HG03439 (cell line): Measurements from ENCODE around the gene SLC17A8.
"Not testable (repeated sequence)": the region's sequence is repeated elsewhere in the genome, so short reads cannot be mapped to it uniquely, and the experiment has no call there.

ENCODE experiments used
- ATAC-seq: cut with Tn5 transposase; IDR thresholded peaks from one replicate; pipeline ENCODE4 v1.9.1; 2021; ENCODE audit warnings: mild to moderate bottlenecking, moderate library complexity; ENCODE audit not compliant: unreplicated experiment

Gene SLC17A8

GRCh38 chr12:100422646-100423045 lies 65.8 kb downstream of the SLC17A8 start:
- ATAC-seq = no peak

DNA sequence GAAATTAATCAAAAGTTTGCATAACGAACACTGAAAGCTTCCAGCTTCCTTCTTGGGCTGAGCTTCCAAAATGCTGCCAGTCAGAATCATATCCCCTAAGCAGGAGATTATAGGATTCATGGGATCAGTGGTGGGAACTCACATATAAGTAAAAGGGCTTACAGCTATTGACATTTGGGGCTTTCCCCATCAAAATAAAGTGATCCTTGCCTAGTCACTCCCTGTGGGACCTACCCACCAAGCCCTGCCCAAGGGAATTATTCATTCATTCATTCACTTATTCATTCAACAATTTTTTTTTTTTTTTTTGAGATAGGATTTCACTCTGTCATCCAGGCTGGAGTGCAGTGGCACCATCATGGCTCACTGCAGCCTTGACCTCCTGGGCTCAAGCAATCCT lies 69.3 kb downstream of the SLC17A8 start:
- no peak for ATAC-seq

DNA sequence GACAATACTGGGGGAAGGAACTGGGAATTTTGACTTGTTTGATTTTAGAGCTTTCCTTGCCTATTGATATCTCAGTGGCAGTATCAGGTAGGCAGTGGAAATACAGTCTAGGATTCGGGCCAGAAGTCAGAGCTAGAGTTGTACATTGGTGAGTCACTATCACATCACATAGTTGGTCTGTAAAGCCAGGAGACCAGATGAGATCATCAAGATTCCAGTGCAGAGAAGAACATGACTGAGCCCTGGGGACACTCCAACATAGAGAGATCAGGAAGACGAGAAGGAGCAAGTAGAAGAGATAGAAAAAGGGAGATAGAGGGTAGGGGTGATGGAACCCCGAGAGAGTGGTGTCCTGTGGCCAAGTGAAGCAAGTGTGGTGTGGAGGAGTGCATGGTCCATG lies 70.2 kb downstream of the SLC17A8 start:
- ATAC-seq = no peak

GRCh38 chr12:100430251-100430650 lies 73.4 kb downstream of the SLC17A8 start:
- not testable (repeated sequence) for ATAC-seq

- no peak for ATAC-seq
Observed at GRCh38 chr12:100433701-100434100, 76.8 kb downstream of the SLC17A8 start.

DNA sequence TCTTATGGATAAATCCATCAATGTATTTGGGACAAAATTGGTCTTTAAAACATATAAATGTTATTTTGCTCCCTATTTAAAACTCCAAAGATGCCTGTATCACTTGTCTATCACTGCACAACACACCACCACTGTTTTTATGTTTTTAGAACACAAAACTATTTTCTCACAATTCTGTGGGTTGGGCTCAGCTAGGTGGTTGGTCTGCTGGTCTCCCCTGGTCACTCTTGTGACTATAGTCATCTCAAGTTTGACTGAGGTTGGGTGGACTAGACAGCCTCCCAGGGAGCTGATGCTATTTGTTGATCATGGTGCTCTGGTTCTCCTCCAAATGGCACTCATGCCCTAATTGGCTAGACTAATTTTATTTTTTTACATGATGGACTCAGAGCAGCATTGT lies 77.3 kb downstream of the SLC17A8 start:
- ATAC-seq = no peak

- ATAC-seq = no peak
Observed at GRCh38 chr12:100435957-100436356, 79.1 kb downstream of the SLC17A8 start.

DNA sequence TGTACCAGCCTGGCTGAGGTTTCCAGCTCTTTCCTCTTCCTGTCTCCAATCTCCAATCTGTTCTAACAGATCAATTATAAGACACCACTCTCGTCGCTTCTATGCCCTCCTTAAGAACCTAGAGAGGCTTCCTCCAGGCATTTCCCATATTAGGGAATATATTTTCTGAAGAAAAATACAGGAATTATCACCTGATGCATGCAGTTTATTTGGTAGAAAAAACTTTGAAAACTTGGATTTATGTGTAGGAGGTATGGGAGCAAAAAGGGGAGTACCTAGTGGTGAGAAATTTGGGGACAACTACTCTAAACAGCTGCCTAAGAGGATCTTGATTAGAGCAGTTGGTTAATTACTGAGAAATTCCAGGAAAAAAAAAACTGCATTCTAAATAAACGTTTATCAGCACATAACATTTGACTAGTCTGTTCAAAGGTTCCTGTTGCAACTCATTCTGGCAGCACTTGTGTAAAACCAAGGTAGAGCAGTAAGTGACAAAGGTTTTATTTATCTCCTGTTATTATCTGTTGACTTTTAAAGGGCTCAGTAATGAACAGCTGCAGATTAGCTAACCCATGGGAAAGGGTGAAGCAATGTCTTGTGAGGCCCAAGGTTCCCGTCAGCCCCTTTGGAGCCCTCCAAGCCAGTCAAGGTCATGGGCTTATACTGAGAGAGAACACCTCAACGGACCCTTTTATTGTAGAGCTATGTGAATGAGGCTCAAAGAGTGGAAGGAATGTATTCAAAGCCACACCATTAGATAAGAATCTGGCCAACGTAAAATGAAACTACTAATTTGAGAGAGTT lies 80.4 kb downstream of the SLC17A8 start:
- no peak for ATAC-seq

- ATAC-seq = no peak
Observed at GRCh38 chr12:100439797-100440196, 82.9 kb downstream of the SLC17A8 start.

DNA sequence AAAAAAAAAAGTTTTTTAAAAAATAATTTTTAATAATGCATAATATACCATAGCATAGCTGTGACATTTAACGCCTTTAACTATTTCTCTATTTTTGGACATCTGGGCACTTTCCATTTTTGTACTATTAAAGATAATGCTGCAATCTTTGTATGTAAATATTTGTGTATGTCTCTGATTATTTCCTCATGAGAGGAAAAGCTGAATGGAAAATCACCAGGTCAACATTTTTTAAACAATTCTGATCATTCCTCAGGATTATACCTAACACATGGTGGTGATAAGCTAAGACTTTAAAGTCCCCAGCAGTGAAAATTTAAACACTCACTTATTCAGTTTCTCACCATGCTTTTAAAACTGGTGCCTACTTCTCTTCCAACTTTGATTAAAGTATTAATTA lies 85.5 kb downstream of the SLC17A8 start:
- ATAC-seq = no peak

- no peak for ATAC-seq
Observed at GRCh38 chr12:100443434-100443833, 86.6 kb downstream of the SLC17A8 start.

DNA sequence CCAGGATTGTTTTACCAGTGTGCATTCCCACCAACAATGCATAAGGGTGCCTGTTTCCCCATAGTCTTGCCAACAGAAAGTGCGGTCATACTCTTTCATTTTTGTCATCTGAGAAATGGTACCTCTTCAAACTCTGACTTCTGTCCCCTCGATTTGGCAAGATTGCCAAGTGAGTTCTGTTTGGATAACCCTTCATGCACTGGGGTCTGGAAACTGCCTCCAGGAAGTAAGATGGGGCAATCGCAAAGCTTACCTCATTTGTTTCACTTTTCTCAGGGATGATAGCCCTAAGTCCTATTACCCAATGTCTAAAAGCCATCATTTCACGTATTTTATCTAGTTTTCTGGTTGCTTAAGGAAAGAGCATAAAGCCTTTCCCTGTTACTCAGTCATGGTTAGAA lies 88.2 kb downstream of the SLC17A8 start:
- ATAC-seq = no peak

DNA sequence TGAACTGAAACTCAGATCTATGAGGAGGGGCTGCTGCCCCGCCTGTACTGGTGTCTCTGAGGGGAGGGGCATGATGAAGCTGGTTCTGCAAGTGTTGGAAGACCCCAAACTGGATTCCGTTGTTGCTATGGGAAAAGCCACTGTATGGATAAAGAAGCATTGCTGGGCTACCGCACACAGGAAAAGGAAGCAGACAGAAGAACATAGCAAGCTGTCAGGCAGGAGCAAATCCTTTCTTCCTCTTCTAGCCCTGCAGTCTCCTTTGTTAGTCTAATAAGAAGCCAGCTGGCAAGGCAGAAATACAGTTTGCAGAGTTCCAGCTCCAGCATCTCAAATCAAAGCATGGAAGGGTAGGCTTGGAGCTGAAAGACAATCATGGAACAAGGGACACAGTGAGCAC lies 90.5 kb downstream of the SLC17A8 start:
- no peak for ATAC-seq

DNA sequence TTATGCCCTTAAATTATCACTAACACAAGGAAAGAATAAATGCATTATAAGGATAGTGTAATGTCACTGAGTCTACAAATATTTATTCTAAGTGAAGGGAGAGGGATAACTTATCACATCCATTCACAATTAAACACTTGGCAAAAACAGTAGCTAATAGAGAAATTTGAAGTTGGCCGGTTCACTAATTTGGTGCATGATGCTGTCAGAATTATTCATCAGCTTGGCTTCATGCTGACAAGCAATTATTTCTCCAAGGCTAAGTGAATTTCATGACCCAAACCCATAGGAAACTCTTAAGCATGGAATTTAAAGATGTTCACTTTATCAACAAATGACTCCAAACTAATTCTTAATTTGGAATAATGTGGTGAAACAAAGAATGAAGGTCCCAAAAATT lies 91.8 kb downstream of the SLC17A8 start:
- no peak for ATAC-seq

DNA sequence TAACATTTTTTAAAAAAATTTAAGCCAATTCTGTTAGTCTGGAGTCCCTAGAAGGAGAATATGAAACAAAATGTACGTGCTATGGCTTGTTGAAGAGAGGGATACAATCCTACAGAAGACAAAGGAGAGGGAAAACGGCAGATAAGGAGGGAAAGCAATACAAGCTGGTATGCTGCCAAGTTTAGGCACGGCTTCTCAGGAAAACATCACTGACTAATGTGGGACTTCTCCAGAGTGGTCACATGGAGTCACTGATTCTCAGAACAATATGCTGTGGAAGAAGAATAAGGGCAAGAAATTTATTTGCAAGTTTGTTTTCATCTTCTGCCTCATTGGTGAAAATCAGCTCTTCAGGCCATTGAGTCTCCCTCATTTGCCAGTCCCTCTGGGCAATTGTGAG lies 93.9 kb downstream of the SLC17A8 start:
- ATAC-seq = no peak

- no peak for ATAC-seq
Observed at GRCh38 chr12:100453951-100454350, 97.1 kb downstream of the SLC17A8 start.

DNA sequence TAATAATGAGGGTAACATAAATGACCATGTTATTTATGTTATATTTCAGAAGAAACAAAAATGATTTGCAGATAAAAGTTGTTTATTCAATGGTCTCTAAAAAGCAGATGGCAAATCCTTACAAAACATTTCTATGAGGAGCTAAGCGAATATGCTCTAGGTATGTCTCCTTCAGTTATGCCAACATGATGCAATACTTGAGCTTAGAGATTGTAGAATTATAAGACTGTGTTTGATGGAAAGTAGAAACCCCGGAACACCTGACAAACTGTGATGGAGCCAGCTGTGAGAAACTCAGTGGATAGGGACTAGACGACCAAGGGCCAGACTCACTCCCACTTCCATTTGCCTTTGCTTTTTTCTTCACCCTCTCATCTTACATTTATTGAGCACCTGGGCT lies 99.0 kb downstream of the SLC17A8 start:
- no peak for ATAC-seq

GRCh38 chr12:100458191-100458590 lies 101.3 kb downstream of the SLC17A8 start:
- no peak for ATAC-seq

DNA sequence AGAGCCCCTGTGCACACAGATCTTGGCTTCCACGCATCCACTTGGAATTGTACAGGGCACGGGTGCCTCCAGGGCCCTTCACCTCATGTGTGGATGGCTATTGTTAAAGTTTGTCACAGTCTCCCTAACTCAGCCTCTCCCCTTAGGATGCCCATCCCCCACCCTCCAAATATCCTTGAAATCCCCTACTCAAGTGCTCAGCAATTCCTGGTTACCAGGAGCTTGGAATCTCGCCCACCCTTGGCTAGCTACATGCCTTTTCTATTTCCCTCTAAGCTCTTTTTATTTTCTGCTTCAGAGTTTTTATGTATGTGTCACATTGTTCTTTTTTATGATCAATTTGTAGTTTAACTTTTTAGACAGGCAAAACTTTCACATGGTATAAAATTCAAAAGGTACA lies 103.8 kb downstream of the SLC17A8 start:
- ATAC-seq = no peak

DNA sequence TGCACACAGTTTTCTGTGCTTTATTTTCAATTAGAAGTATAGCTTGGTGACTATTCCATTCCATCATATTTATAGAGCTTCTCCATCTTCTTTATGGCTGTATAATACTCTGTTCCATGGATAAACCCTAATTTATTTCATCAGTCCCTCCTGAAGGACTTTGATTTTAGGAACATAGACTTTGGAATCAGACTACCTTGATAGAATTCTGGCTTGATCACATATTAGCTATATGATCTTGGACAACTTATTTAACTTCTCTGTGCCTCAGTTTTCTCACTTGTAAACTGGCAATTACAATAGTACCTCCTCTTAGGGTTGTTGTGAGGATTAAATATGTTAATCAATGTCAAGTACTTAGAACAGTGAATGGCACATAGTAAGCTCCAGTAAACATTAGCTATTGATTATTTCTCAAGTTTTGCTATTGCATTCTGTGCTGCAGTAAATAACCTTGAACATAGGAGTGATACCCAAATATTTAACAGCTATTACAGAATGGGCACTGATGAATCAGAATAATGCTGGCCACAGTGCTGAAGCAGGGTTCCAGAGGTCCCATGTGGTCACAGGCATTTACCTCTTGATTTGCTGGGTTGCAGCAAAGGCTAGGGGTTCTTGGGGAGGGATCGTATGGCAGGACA lies 104.6 kb downstream of the SLC17A8 start:
- ATAC-seq = no peak

- no peak for ATAC-seq
Observed at GRCh38 chr12:100463661-100464060, 106.8 kb downstream of the SLC17A8 start.

DNA sequence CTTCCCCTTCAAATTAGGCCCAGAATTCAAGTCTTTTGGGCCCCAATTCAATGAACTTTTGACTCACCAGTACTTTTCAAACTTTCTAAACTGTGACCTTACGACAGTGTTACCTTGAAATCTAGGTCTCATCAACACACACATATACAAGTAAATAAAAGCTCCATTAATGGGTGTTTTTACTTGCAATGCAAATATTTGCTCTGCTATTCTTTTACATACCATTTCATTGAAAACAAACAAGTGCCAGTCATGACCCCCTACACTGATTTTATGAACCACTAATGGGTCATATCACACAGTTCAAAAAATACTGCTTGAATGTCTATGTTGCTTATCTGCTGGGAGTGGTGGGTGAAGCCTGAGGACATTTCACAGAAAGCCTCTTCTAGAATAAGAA lies 107.7 kb downstream of the SLC17A8 start:
- no peak for ATAC-seq

DNA sequence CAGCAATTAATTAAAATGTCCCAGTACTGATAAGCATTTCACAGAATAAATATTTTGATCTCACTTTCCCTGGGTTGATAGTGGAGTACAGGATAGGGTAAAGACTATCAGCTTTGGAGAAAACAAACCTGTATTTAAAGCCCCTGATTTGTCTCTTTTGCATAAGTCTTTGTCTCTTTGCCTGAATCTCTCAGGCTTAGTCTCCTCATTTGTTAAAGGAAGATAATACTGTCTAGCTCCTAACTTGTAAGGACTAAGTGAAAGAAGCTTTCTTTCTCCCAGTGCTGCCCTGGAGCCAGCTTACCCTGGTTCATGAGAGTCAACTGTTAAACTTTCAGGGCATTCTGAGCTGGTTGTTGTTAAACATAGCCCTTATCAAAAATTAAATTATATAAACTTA lies 111.3 kb downstream of the SLC17A8 start:
- ATAC-seq = no peak
